Choroid plexus epithelial cell (primary cell): ENCODE results near the gene GNG2.
A peak's percentile ranks its signal among the peaks of the same experiment; 100 is the strongest.

Source experiments
- DNase-seq: peaks from one replicate; pipeline ENCODE4 v3.0.0-alpha.2; 2010; ENCODE audit warnings: low read depth
- H3K4me3 ChIP-seq: 2 replicates; pipeline ENCODE4 v1.5.1; 2011; ENCODE audit warnings: low read depth, mild to moderate bottlenecking, control low read depth, low read length, moderate library complexity
- CTCF ChIP-seq: conservative IDR thresholded peaks from 2 replicates; pipeline ENCODE4 v1.5.1; 2011; ENCODE audit warnings: low read depth, mild to moderate bottlenecking, control low read depth, inconsistent platforms, low read length, moderate library complexity

The GNG2 gene

DNA sequence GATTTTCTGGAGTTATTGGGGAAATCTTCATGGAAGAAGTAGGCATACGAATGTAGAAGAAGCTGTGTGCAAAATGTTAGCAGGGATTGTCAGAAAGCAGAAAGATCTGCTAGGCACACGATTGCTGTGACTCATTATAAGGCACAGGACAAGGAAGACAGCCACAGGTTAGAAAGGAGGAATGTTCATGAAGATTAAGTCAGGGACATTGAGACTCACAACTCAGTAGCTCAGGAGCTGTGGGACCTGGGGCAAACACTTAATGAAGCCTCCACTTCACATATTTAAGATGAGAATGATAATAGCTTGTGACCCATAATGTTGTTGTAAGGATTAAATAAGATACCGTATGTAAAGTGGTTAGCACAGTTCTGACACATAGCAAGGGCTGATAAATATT lies 102.3 kb downstream of the GNG2 start:
- H3K4me3 ChIP-seq: no peak overlapping the region
- DNase-seq: peak; percentile 42
- no peak for TF ChIP-seq CTCF

GRCh38 chr14:51963286-51963685 lies 102.9 kb downstream of the GNG2 start:
- TF ChIP-seq CTCF: no peak
- peak overlapping the region; percentile 37 for H3K4me3 ChIP-seq
- DNase-seq: peak; percentile 69

DNA sequence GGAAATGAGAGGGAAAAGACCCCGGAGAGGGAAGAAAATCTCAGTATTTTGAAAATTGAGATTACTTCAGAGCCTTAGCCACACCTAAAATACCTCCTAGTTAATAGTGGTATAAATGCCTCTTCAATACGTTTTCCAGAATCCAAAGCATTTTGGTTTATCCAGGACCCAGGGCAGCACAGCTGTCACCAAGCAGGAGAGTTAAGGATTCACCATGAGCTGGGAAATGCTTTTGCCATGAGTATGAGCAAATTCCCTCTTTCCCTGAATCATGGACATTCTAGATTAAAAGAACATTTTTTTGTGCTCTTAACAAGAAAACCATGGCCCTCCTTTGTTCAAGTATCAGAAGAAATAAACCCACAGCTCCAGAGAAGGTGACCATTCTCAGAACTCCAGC lies 107.1 kb downstream of the GNG2 start:
- no peak for DNase-seq
- H3K4me3 ChIP-seq: no peak overlapping the region
- no peak for TF ChIP-seq CTCF

- H3K4me3 ChIP-seq: no peak overlapping the region
- TF ChIP-seq CTCF: no peak
- no peak for DNase-seq
Observed at GRCh38 chr14:51969852-51970540, 109.6 kb downstream of the GNG2 start.

GRCh38 chr14:51972566-51972965 lies 112.2 kb downstream of the GNG2 start:
- H3K4me3 ChIP-seq: no peak overlapping the region
- no peak for DNase-seq
- no peak for TF ChIP-seq CTCF

DNA sequence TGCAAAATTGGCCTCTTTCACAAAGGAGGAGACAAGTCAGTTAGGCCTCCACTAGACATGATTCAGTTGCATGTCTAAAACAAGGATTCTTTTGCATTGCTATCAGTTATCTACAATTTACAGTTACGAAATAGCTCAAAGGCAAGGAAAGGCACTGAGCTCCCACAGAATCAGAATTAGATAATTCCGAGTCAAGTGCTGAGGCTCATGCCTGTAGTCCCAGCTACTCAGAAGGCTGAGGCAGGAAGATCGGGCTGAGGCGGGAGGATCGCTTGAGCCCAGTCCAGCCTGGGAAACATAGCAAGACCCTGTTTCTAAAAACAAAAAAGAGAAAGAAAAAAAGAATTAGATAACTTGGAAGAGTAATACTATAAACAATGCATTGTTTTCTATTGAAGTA lies 116.7 kb downstream of the GNG2 start:
- DNase-seq: no peak
- no peak overlapping the region for H3K4me3 ChIP-seq
- no peak for TF ChIP-seq CTCF

- no peak for TF ChIP-seq CTCF
- DNase-seq: no peak
- H3K4me3 ChIP-seq: no peak overlapping the region
Observed at GRCh38 chr14:51978681-51979085, 118.3 kb downstream of the GNG2 start.
